DMS153 treated with DMSO at 0.1 percent for 48 hours (cell line): Measurements from ENCODE around the gene ZNF407.

Experiments used
- DNase-seq: peaks from one replicate; lab custom pipeline; 2025; ENCODE audit not compliant: unreplicated experiment; lab: John Stamatoyannopoulos, UW

ZNF407 gene

DNA sequence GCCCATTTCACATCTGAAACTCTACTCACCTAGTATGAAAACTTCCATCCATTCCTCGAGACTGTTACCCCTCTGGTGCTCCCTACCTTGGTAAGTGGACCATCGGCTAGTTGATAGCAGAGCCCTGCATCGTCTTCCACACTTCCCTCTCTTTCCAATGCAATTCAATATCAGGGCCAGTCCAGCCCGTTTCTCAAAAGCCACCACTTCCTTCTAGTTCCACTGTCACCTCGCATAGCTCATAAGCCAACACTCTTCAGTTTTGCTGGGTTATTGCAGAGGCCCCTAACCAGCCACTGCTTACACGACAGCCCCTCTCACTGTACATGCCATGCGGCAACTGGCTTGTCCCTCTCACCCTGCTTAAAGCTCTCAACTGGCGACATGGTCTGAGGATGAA, 10.2 kb upstream of the ZNF407 start:
- DNase-seq: no peak

DNA sequence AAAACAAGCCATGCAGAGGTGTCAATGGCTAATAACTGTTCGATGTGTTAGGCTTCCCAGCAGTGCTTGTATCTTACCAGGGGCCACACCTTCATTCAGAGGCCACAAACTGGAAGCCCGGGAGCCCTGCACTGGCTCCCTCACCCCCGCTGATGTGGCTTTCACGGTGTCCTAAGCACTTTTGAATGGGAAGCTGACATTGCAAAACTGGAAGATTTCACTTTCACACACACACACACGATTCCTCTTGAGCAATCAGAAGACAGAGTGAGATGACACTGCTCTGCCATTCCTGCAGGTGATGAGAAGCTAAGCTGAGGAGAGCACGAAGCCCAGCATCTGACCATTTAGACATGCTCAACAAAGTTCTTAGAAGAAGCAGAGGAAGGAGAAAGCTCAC, 8.6 kb upstream of the ZNF407 start:
- no peak for DNase-seq

DNA sequence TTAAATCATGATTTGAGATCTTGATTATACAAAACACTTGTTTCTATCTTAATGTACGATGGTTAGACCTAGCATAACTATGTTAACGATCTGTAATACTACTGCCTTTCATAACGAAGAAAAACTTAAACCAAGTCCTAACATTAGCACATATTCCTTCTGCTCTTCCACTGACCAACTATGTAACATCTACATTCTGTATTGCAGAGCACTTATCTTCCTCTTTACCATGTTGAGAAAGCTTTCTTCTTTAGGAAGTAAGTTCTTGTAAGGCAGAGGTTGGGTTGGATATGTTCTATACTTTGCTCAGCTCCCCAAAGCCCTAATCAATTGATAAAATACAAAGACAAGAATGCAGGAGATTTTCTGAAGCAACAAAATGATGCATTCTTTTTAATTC, 7.9 kb upstream of the ZNF407 start:
- no peak for DNase-seq

GRCh38 chr18:74590671-74591070, 7.0 kb upstream of the ZNF407 start:
- no peak for DNase-seq

GRCh38 chr18:74595431-74595830, 2.2 kb upstream of the ZNF407 start:
- no peak for DNase-seq

DNA sequence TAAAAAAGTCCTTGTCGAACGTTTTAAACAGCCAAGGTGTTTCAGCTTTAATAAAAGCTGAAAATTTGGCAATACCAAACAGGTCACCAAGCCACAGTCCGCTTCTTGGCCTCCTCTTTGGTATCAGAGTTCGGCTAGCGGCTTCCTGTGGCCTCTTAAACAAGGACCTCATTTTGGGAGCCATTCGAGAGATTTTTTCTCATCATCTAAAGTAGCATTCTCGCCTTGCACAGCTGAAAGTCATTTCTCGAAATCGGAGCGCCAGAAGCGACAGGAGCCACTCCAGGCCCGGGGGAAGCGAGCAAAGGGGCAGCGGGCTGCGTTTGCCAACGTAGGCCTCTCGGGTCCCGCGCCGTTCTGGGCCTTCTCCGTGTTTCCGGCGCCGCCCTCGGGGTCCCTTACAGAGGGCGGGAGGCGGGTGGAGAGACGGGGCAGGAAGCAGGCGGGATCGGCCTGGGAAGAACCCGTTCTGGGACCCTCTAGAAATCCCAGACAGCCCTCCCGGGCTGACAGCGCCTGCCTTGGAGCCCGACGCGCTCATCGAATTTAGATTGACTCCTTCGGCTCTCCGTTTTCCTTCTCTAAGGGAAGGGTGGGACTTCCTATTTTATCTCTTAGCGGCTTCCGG, 522 bp upstream of the ZNF407 start:
- DNase-seq: no peak

- DNase-seq: no peak
Observed at GRCh38 chr18:74598350-74599001, 806 bp downstream of the ZNF407 start.

GRCh38 chr18:74604361-74604760, 6.7 kb downstream of the ZNF407 start:
- no peak for DNase-seq

DNA sequence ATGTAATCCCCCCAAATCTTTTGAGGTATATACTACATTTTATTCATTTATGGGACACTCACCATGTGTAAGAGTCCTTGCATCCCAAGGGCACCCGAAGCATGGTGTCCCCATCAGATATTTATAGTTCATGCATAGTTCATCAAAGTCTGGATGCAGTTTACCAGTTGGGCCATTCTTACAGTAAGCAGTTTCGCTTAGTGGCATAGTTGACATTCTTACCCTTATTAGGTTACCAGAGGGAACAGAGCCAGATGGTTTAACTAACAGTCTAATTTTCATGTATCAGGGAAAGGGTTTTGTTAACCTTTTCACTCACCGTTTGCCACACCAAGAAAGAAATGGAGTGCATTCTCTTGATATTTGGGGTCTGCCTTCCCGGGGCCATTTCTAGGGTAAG, 7.1 kb downstream of the ZNF407 start:
- no peak for DNase-seq

DNA sequence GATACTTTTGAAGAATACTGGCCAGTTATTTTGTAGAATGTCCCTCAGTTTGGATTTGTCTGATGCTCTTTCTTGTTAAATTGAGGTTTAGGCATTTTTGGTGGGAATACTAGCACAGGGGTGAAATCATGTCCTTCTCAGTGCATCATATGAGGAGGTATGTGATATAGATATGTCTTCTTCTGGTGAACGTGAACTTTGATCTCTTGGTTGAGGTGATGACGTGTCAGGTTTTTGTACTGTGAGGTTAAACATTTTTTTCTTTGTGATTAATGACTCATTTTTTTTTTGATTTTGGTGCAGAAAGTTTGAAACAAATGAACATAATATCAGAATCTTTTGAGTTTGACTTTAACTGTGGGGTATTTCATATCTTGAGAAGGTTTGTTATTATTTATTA, 11.0 kb downstream of the ZNF407 start:
- no peak for DNase-seq

GRCh38 chr18:74609535-74609934, 11.9 kb downstream of the ZNF407 start:
- no peak for DNase-seq

DNA sequence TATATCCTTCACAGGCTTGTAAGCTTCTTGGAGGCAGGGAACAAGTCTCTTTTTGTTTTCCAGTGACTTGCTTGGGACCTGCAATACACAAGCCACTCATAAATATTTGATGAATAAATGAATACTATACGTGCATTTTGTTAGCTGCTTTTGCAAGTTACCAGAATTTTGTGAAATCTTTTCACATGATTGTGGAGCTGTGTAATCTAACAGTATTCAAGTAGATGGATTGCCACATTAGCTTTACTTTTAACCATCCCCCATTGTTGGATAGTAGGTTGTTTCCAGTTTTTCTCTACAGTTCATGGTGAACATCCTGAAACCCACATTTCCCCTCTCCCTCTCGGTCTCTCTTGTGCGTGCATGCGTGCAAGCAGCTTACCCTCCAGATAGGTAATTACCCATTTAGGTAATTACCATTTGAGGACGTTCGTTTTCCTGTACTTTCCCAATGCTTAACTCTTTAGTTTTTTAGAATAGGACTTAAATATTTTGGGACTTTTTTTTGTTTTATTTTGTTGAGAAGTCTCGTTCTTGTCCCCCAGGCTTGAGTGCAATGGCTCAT, 12.5 kb downstream of the ZNF407 start:
- no peak for DNase-seq

DNA sequence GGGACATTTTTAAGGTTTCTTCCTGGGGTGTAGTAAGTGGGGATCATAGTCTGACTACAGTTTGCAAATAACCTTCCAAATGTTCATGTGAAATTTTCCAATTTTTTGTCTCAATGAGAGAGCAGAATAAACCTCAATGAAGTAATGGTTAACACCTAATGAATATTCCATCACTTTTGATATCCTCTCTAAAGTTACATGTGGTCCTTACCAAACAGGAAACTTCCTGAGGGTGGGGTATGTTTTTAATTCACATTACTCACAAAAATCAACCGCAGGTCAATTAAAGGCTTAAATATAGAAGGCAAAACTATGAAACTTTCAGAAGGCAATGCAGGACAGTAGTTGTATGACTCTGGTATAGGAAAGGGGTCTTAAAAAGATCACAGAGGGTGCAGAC, 13.2 kb downstream of the ZNF407 start:
- no peak for DNase-seq

GRCh38 chr18:74611765-74612164, 14.1 kb downstream of the ZNF407 start:
- DNase-seq: no peak

GRCh38 chr18:74613381-74613780, 15.7 kb downstream of the ZNF407 start:
- DNase-seq: no peak

- no peak for DNase-seq
Observed at GRCh38 chr18:74616494-74616893, 18.8 kb downstream of the ZNF407 start.

GRCh38 chr18:74617486-74617885, 19.8 kb downstream of the ZNF407 start:
- DNase-seq: no peak

- no peak for DNase-seq
Observed at GRCh38 chr18:74622072-74622471, 24.4 kb downstream of the ZNF407 start.

GRCh38 chr18:74623047-74623816, 25.6 kb downstream of the ZNF407 start:
- DNase-seq: no peak

GRCh38 chr18:74624466-74624865, 26.8 kb downstream of the ZNF407 start:
- no peak for DNase-seq

- DNase-seq: no peak
Observed at GRCh38 chr18:74625157-74625556, 27.5 kb downstream of the ZNF407 start.
